Measurements from ENCODE around the gene DNAJC22. TPM values are rescaled to one million over a fixed set of nuclear protein-coding genes. Genes with fewer than 3 reads are reported as not detected.
"Not testable (repeated sequence)": the region's sequence is repeated elsewhere in the genome, so short reads cannot be mapped to it uniquely, and the experiment has no call there.

DNAJC22 gene
- polyA plus RNA-seq, 1 donor from 2014 or later = not detected

- Mint-ChIP-seq H3K9me3 (no peaks in the 10 kb centered on the region), H3K4me1 (peaks cover 29 to 36% (median 30%) of the 10 kb centered on the region in 3 donors), H3K4me3 (peak overlapping the region; percentile 84 to 98 (median 94)), H3K36me3 (no peaks in the 10 kb centered on the region), H3K27ac (peak overlapping the region; percentile 79 to 98 (median 98)), H3K27me3 (no peaks in the 10 kb centered on the region)
Observed at GRCh38 chr12:49366652-49367380, 20.1 kb downstream of the DNAJC22 start.

- Mint-ChIP-seq H3K9me3 (no peaks in the 10 kb centered on the region), H3K27me3 (no peaks in the 10 kb centered on the region)
Observed at GRCh38 chr12:49367381-49368239, 20.9 kb downstream of the DNAJC22 start, which contains the start of gene SPATS2. Gene SPATS2, plus strand, starts transcription at chr12:49367462. Its CDS starts 93,551 bp downstream, at chr12:49461013.

GRCh38 chr12:49368240-49368600 lies 21.5 kb downstream of the DNAJC22 start:
- Mint-ChIP-seq H3K36me3 (no peaks in the 10 kb centered on the region), H3K9me3 (no peaks in the 10 kb centered on the region), H3K4me1 (peaks cover 29 to 38% (median 30%) of the 10 kb centered on the region in 3 donors), H3K4me3 (peak overlapping the region; percentile 84 to 98 (median 94)), H3K27ac (peak overlapping the region; percentile 79 to 98 (median 88)), H3K27me3 (no peaks in the 10 kb centered on the region)

More at GRCh38 chr12:49367381-49368239, 20.9 kb downstream of the DNAJC22 start, which contains the start of gene SPATS2:
- H3K4me3 Mint-ChIP-seq = peak within 1 kb of the TSS; percentile 84 to 98 (median 94)
- H3K4me1 Mint-ChIP-seq = peaks cover 29 to 37% (median 30%) of the 10 kb centered on the region in 3 donors
- no peaks in the 10 kb centered on the region for H3K36me3 Mint-ChIP-seq
- peak within 1 kb of the TSS; percentile 79 to 98 (median 98) for H3K27ac Mint-ChIP-seq

- Mint-ChIP-seq H3K4me3 (peak overlapping the region; percentile 65 to 98 (median 83)), H3K9me3 (no peaks in the 10 kb centered on the region), H3K27me3 (no peaks in the 10 kb centered on the region), H3K4me1 (peaks cover 29 to 38% (median 30%) of the 10 kb centered on the region in 3 donors), H3K27ac (peak overlapping the region; percentile 59 to 88 (median 69)), H3K36me3 (no peaks in the 10 kb centered on the region)
Observed at GRCh38 chr12:49369411-49370145, 22.9 kb downstream of the DNAJC22 start.

- no peaks in the 10 kb centered on the region for H3K36me3 Mint-ChIP-seq
- peak overlapping the region in 3 of 4 donors; percentile 35 to 87 (median 53) for H3K4me3 Mint-ChIP-seq
- no peaks in the 10 kb centered on the region for H3K27me3 Mint-ChIP-seq
- peak overlapping the region in 1 of 3 donors; percentile 69 for H3K27ac Mint-ChIP-seq
- H3K4me1 Mint-ChIP-seq = peaks cover 29 to 39% (median 30%) of the 10 kb centered on the region in 3 donors
- H3K9me3 Mint-ChIP-seq = no peaks in the 10 kb centered on the region
Observed at GRCh38 chr12:49370539-49370938, 23.9 kb downstream of the DNAJC22 start.

GRCh38 chr12:49375406-49375805 lies 28.7 kb downstream of the DNAJC22 start:
- H3K4me1 Mint-ChIP-seq = peaks cover 8 to 14% (median 8%) of the 10 kb centered on the region in 3 donors
- H3K9me3 Mint-ChIP-seq = no peaks in the 10 kb centered on the region
- H3K36me3 Mint-ChIP-seq = no peaks in the 10 kb centered on the region
- H3K4me3 Mint-ChIP-seq = no peak overlapping the region
- no peaks in the 10 kb centered on the region for H3K27me3 Mint-ChIP-seq
- no peak overlapping the region for H3K27ac Mint-ChIP-seq

- H3K36me3 Mint-ChIP-seq = no peaks in the 10 kb centered on the region
- no peaks in the 10 kb centered on the region for H3K9me3 Mint-ChIP-seq
- H3K27ac Mint-ChIP-seq = no peak overlapping the region
- no peaks in the 10 kb centered on the region for H3K27me3 Mint-ChIP-seq
- no peak overlapping the region for H3K4me3 Mint-ChIP-seq
- peaks cover 0 to 6% (median 0%) of the 10 kb centered on the region in 3 donors for H3K4me1 Mint-ChIP-seq
Observed at GRCh38 chr12:49377386-49377785, 30.7 kb downstream of the DNAJC22 start.

GRCh38 chr12:49380184-49380583 lies 33.5 kb downstream of the DNAJC22 start:
- not testable (repeated sequence) for H3K9me3 Mint-ChIP-seq, H3K27me3 Mint-ChIP-seq, H3K4me1 Mint-ChIP-seq, H3K36me3 Mint-ChIP-seq, H3K4me3 Mint-ChIP-seq, H3K27ac Mint-ChIP-seq

GRCh38 chr12:49388682-49389386 lies 42.1 kb downstream of the DNAJC22 start:
- Mint-ChIP-seq H3K36me3 (peaks cover 6% of the 10 kb centered on the region), H3K9me3 (no peaks in the 10 kb centered on the region), H3K27ac (no peak overlapping the region), H3K4me1 (peaks cover 4 to 8% (median 6%) of the 10 kb centered on the region in 3 donors), H3K4me3 (peak overlapping the region in 3 of 4 donors; percentile 30 to 56 (median 55)), H3K27me3 (no peaks in the 10 kb centered on the region)

- Mint-ChIP-seq H3K27me3 (no peaks in the 10 kb centered on the region), H3K27ac (no peak overlapping the region), H3K4me1 (peaks cover under 1 to 8% (median 4%) of the 10 kb centered on the region in 3 donors)
Observed at GRCh38 chr12:49389387-49389703, 42.7 kb downstream of the DNAJC22 start.

GRCh38 chr12:49397000-49397399 lies 50.3 kb downstream of the DNAJC22 start:
- Mint-ChIP-seq H3K27ac (no peak overlapping the region), H3K36me3 (peaks cover 3% of the 10 kb centered on the region), H3K27me3 (no peaks in the 10 kb centered on the region), H3K4me3 (no peak overlapping the region), H3K9me3 (no peaks in the 10 kb centered on the region), H3K4me1 (peaks cover 0 to 5% (median 3%) of the 10 kb centered on the region in 3 donors)

More at GRCh38 chr12:49389387-49389703, 42.7 kb downstream of the DNAJC22 start:
- Mint-ChIP-seq H3K4me3 (peak overlapping the region in 2 of 4 donors; percentile 41 to 56), H3K36me3 (peaks cover 6% of the 10 kb centered on the region), H3K9me3 (no peaks in the 10 kb centered on the region)

GRCh38 chr12:49400304-49400703 lies 53.6 kb downstream of the DNAJC22 start:
- Mint-ChIP-seq H3K4me1 (peaks cover 0 to 5% (median 4%) of the 10 kb centered on the region in 3 donors), H3K27ac (no peak overlapping the region), H3K36me3 (peaks cover 5% of the 10 kb centered on the region), H3K9me3 (no peaks in the 10 kb centered on the region), H3K4me3 (peak overlapping the region in 1 of 4 donors; percentile 34), H3K27me3 (no peaks in the 10 kb centered on the region)

All from IgD-negative memory B cell (primary cell).